ENCODE measurements around the gene LNP1. TPM values are rescaled to one million over a fixed set of nuclear protein-coding genes. Genes with fewer than 3 reads are reported as not detected.

LNP1 gene
- total and polyA plus RNA-seq, 8 donors, result 1.1 to 2.4 (median 1.5) TPM

- FAIRE-seq (no peak), DNase-seq (no peak), ATAC-seq (peak; percentile 17 to 41 (median 28))
- no peak for TF ChIP-seq CTCF (IDR thresholded peaks at IDR 0.05)
- Histone ChIP-seq H3K27me3 (no peaks in the 10 kb centered on the region), H3K9me3 (no peaks in the 10 kb centered on the region), H3K4me3 (no peak overlapping the region), H3K36me3 (no peaks in the 10 kb centered on the region), H3K27ac (no peak overlapping the region), H3K4me1 (no peaks in the 10 kb centered on the region)
- WGBS, 2 donors, result 38 to 65% methylated on average over 1 of the region's 1 CpG
- intact Hi-C loops (cut with DNase I), result no loop called here
Observed at GRCh38 chr3:100425316-100425715, 24.0 kb downstream of the LNP1 start.

- WGBS, 2 donors, result 53 to 54% methylated on average over 8 of the region's 8 CpGs
- H3K4me1 ChIP-seq, result no peaks in the 10 kb centered on the region
- ATAC-seq (no peak), FAIRE-seq (no peak), DNase-seq (no peak)
- intact Hi-C loops (cut with DNase I), result no loop called here
- no peaks in the 10 kb centered on the region for H3K27me3 ChIP-seq
- H3K36me3 ChIP-seq, result no peaks in the 10 kb centered on the region
- H3K27ac ChIP-seq, result no peak overlapping the region
- no peak for TF ChIP-seq CTCF (IDR thresholded peaks at IDR 0.05)
- no peaks in the 10 kb centered on the region for H3K9me3 ChIP-seq
- no peak overlapping the region for H3K4me3 ChIP-seq
Observed at GRCh38 chr3:100426067-100426682, 24.8 kb downstream of the LNP1 start.

- WGBS, 2 donors, result 29 to 34% methylated on average over 2 of the region's 2 CpGs
- H3K9me3 ChIP-seq, result no peaks in the 10 kb centered on the region
Observed at GRCh38 chr3:100427699-100428098, 26.4 kb downstream of the LNP1 start.

GRCh38 chr3:100429187-100429716, 27.9 kb downstream of the LNP1 start:
- ATAC-seq, result no peak
- no peak for DNase-seq
- FAIRE-seq, result no peak
- no peak overlapping the region for H3K27ac ChIP-seq
- H3K27me3 ChIP-seq, result no peaks in the 10 kb centered on the region
- H3K4me1 ChIP-seq, result no peaks in the 10 kb centered on the region
- 89 to 95% methylated on average over 2 of the region's 2 CpGs for WGBS, 2 donors
- intact Hi-C loops (cut with DNase I), result no loop called here
- no peaks in the 10 kb centered on the region for H3K36me3 ChIP-seq
- no peak for TF ChIP-seq CTCF (IDR thresholded peaks at IDR 0.05)
- no peaks in the 10 kb centered on the region for H3K9me3 ChIP-seq
- H3K4me3 ChIP-seq, result no peak overlapping the region

More at GRCh38 chr3:100427699-100428098, 26.4 kb downstream of the LNP1 start:
- Histone ChIP-seq H3K27me3 (no peaks in the 10 kb centered on the region), H3K4me3 (no peak overlapping the region), H3K36me3 (no peaks in the 10 kb centered on the region), H3K4me1 (no peaks in the 10 kb centered on the region), H3K27ac (no peak overlapping the region)
- no peak for FAIRE-seq
- DNase-seq, result no peak
- no peak for TF ChIP-seq CTCF (IDR thresholded peaks at IDR 0.05)
- intact Hi-C loops (cut with DNase I), result no loop called here
- ATAC-seq, result peak in 1 of 4 donors; percentile 37

GRCh38 chr3:100436951-100437350, 35.6 kb downstream of the LNP1 start:
- Histone ChIP-seq H3K27me3 (no peaks in the 10 kb centered on the region), H3K4me3 (no peak overlapping the region), H3K27ac (no peak overlapping the region), H3K4me1 (peaks cover 10 to 18% (median 10%) of the 10 kb centered on the region in 3 donors), H3K9me3 (no peaks in the 10 kb centered on the region), H3K36me3 (no peaks in the 10 kb centered on the region)
- WGBS, 2 donors, result 96 to 98% methylated on average over 2 of the region's 2 CpGs
- no peak for TF ChIP-seq CTCF (IDR thresholded peaks at IDR 0.05)
- DNase-seq (no peak), FAIRE-seq (no peak), ATAC-seq (no peak)
- intact Hi-C loops (cut with DNase I), result no loop called here

Measured in pancreas (tissue), 10 donors.